HCT116 (cell line): ENCODE measurements around the gene NHERF1. TPM values are rescaled to one million over a fixed set of nuclear protein-coding genes. Genes with fewer than 3 reads are reported as not detected.

ENCODE experiments used
- ATAC-seq: fragments of 200-7000 bp; cut with Tn5 transposase; 2 replicates; pipeline ENCODE4 v1.9.1; 2020; ENCODE audit warnings: mild to moderate bottlenecking, moderate library complexity
- BruUV-seq: library from RNA; stranded (reverse); fragments of 400-500 nt; replicated peaks from 2 replicates; lab custom pipeline; 2021; lab: Mats Ljungman, UMichigan
- CTCF ChIA-PET: fragments of 300-600 bp; sonication (Branson Sonifier 250); formaldehyde crosslinking; loops from one replicate; lab custom pipeline; 2021; ENCODE audit warnings: antibody characterized with exemption; lab: Charles Lee
- POLR2A ChIA-PET: fragments of 300-600, 350-600 bp; sonication (Branson Sonifier 250); formaldehyde crosslinking; loops from one replicate; lab custom pipeline; 2021; ENCODE audit warnings: antibody characterized with exemption; lab: Charles Lee
- RAD21 ChIA-PET, 2 experiments: fragments of 300-600 bp; sonication (Branson Sonifier 250); formaldehyde crosslinking; loops; one replicate each; lab custom pipeline; 2023; ENCODE audit warnings: low total read pairs in 2 of 2; ENCODE audit not compliant: uncharacterized antibody in 2 of 2, unreplicated experiment in 2 of 2, low non-redundant PET in 1 of 2; lab: Charles Lee
- DNase-seq: peaks from one replicate; pipeline ENCODE4 v3.0.0-alpha.2; 2010; ENCODE audit warnings: low read depth, low spot score
- H2AFZ ChIP-seq: fragments of 200-600 bp; shearing (Covaris generic), sonication (generic); 2 replicates; pipeline ENCODE4 v1.6.1; 2017; ENCODE audit warnings: low read depth, mixed run types, mixed read lengths, antibody characterized with exemption, low read length; ENCODE audit not compliant: poor library complexity, severe bottlenecking
- H3K27ac ChIP-seq: 2 replicates; pipeline ENCODE4 v1.5.1; 2012; ENCODE audit warnings: low read depth, low read length
- H3K27me3 ChIP-seq: fragments of 200-600 bp; sonication (generic); 2 replicates; pipeline ENCODE4 v1.6.1; 2016; ENCODE audit warnings: mixed run types, low read length, mixed read lengths; ENCODE audit not compliant: insufficient read depth
- H3K36me3 ChIP-seq, 2 experiments: fragments of 200-500 bp in 1 of 2; fragments of 200-600 bp in 1 of 2; sonication (Bioruptor generic) in 1 of 2; sonication (generic) in 1 of 2; 2 replicates each; pipeline versions ENCODE4 v1.5.1 to v1.6.1; 2014 to 2016; ENCODE audit warnings: low read length in 2 of 2, inconsistent platforms in 1 of 2, mixed read lengths in 1 of 2, mixed run types in 1 of 2; ENCODE audit not compliant: insufficient read depth in 2 of 2, control insufficient read depth in 1 of 2
- H3K4me1 ChIP-seq, 2 experiments: fragments of 200-600 bp in 1 of 2; sonication (generic) in 1 of 2; 2 replicates each; pipeline versions ENCODE4 v1.5.1 to v1.6.1; 2012 to 2017; ENCODE audit warnings: low read length in 2 of 2, inconsistent platforms in 1 of 2, mild to moderate bottlenecking in 1 of 2, mixed read lengths in 1 of 2, mixed run types in 1 of 2, moderate library complexity in 1 of 2; ENCODE audit not compliant: insufficient read depth in 2 of 2, control insufficient read depth in 1 of 2
- H3K4me2 ChIP-seq: fragments of 200-600 bp; sonication (generic); 2 replicates; pipeline ENCODE4 v1.6.1; 2017; ENCODE audit warnings: mixed run types, low read length, mixed read lengths
- H3K4me3 ChIP-seq, 2 experiments: fragments of 200-600 bp in 1 of 2; sonication (generic) in 1 of 2; replicated peaks in 1 of 2; 2 replicates each; pipeline ENCODE4 v1.5.1; 2011 to 2016; ENCODE audit warnings: low read length in 2 of 2, control low read depth in 1 of 2, low read depth in 1 of 2, mild to moderate bottlenecking in 1 of 2, mixed read lengths in 1 of 2, mixed run types in 1 of 2
- H3K79me2 ChIP-seq: fragments of 200-600 bp; sonication (generic); 2 replicates; pipeline ENCODE4 v1.6.1; 2017; ENCODE audit warnings: mild to moderate bottlenecking, mixed run types, low read length, moderate library complexity, mixed read lengths; ENCODE audit not compliant: insufficient read depth
- H3K9ac ChIP-seq: fragments of 200-600 bp; sonication (generic); 2 replicates; pipeline ENCODE4 v1.6.1; 2016; ENCODE audit warnings: low read length, mixed read lengths
- H3K9me2 ChIP-seq: fragments of 200-600 bp; sonication (generic), shearing (Covaris generic); 2 replicates; pipeline ENCODE4 v1.6.1; 2017; ENCODE audit warnings: mixed run types, mild to moderate bottlenecking, moderate library complexity; ENCODE audit not compliant: insufficient read depth
- H3K9me3 ChIP-seq, 2 experiments: fragments of 200-500 bp in 1 of 2; fragments of 200-600 bp in 1 of 2; sonication (Bioruptor generic) in 1 of 2; sonication (generic) in 1 of 2; 2 replicates each; pipeline ENCODE4 v1.6.1; 2014 to 2017; ENCODE audit warnings: low read length in 2 of 2, mixed read lengths in 2 of 2, inconsistent platforms in 1 of 2, low read depth in 1 of 2, mild to moderate bottlenecking in 1 of 2, mixed run types in 1 of 2, moderate library complexity in 1 of 2; ENCODE audit not compliant: control insufficient read depth in 1 of 2, insufficient read depth in 1 of 2
- H4K20me1 ChIP-seq: fragments of 200-600 bp; sonication (generic), shearing (Covaris generic); 2 replicates; pipeline ENCODE4 v1.6.1; 2017; ENCODE audit warnings: mixed run types, mild to moderate bottlenecking, moderate library complexity; ENCODE audit not compliant: insufficient read depth
- CTCF ChIP-seq, 3 experiments: fragments of 200-600 bp in 1 of 3; sonication (generic) in 1 of 3; IDR thresholded peaks in 2 of 3; conservative IDR thresholded peaks in 1 of 3; 2 replicates each; pipeline ENCODE4 v1.5.1; 2012 to 2017; ENCODE audit warnings: low read depth in 2 of 3, low read length in 2 of 3, antibody characterized with exemption in 1 of 3, borderline replicate concordance in 1 of 3, control low read depth in 1 of 3, mild to moderate bottlenecking in 1 of 3, mixed read lengths in 1 of 3, mixed run types in 1 of 3, moderate library complexity in 1 of 3; ENCODE audit not compliant: insufficient read depth in 1 of 3
- EGR1 ChIP-seq: IDR thresholded peaks from 2 replicates; pipeline ENCODE4 v1.6.1; 2012; ENCODE audit warnings: low read depth
- FOSL1 ChIP-seq: IDR thresholded peaks from 2 replicates; pipeline ENCODE4 v1.6.1; 2012; ENCODE audit warnings: low read depth
- JUND ChIP-seq: IDR thresholded peaks from 2 replicates; pipeline ENCODE4 v1.6.1; 2012
- POLR2AphosphoS5 ChIP-seq: IDR thresholded peaks from 2 replicates; pipeline ENCODE4 v1.6.1; 2011; ENCODE audit warnings: mild to moderate bottlenecking, low read depth, low read length, moderate library complexity
- RAD21 ChIP-seq: IDR thresholded peaks from 2 replicates; pipeline ENCODE4 v1.6.1; 2012; ENCODE audit warnings: low read depth, mild to moderate bottlenecking
- REST ChIP-seq: IDR thresholded peaks from 2 replicates; pipeline ENCODE4 v1.6.1; 2012; ENCODE audit warnings: low read depth
- ZFX ChIP-seq: fragments of 450-650 bp; IDR thresholded peaks from 2 replicates; pipeline ENCODE4 v1.6.1; 2017
- intact Hi-C: fragments of 100-400 bp; cut with micrococcal nuclease; formaldehyde crosslinking; loops from 2 replicates; pipeline ENCODE4 v1.10.0; 2022
- total RNA-seq: library from RNA; stranded (reverse); gene quantifications from one replicate; pipeline ENCODE4 v1.2.1, GENCODE V29; 2021; ENCODE audit not compliant: unreplicated experiment

Gene NHERF1
- total RNA-seq, 1 experiment from 2014 or later = 129 TPM

GRCh38 chr17:74768763-74769114 lies 20.3 kb downstream of the NHERF1 start (continued):
- TF ChIP-seq REST (no peak), JUND (no peak)

- H3K27me3 ChIP-seq = no peaks in the 10 kb centered on the region
- peaks cover 19 to 47% of the 10 kb centered on the region in 2 experiments; a peak in 3 of 4 replicates for H3K36me3 ChIP-seq
- no peaks in the 10 kb centered on the region for H3K9me3 ChIP-seq
- no peak overlapping the region for H3K4me3 ChIP-seq
- H3K4me1 ChIP-seq = peaks cover 3 to 20% of the 10 kb centered on the region in 2 experiments; a peak in 2 of 4 replicates
- H3K27ac ChIP-seq = 0 out of 2 replicates have a peak overlapping the region, but pooled peaks have one; percentile 0
- no peaks in the 10 kb centered on the region for H3K9me2 ChIP-seq
- H3K9ac ChIP-seq = no peak overlapping the region
- TF ChIP-seq RAD21 (no peak), CTCF (IDR thresholded peaks at IDR 0.05 in 2 of 3, conservative IDR thresholded peaks at IDR 0.05 in 1 of 3; ENCODE audit: borderline replicate concordance in 1 of 3, insufficient read depth in 1 of 3, low read depth in 2 of 3, low read length in 2 of 3) (no peak), EGR1 (no peak), ZFX (no peak), POLR2AphosphoS5 (peak; percentile 11; the same call in 1 of the 2 replicates), FOSL1 (no peak)
- no peaks in the 10 kb centered on the region for H4K20me1 ChIP-seq
- BruUV-seq = no TSS peak
- POLR2A ChIA-PET = interaction anchor here (0.7 to 2.3 kb wide), 4 partner anchors 9 to 33 kb away, joined by 3 to 7 read pairs (median 3); no protein-coding TSS in a partner anchor
- ATAC-seq (no peak), DNase-seq (no peak)
- CTCF ChIA-PET = interaction anchor here (0.8 to 4.8 kb wide), 4 partner anchors 10 to 112 kb away, joined by 3 to 55 read pairs (median 6); partner anchors contain the start of gene RAB37
- no peak overlapping the region for H2AFZ ChIP-seq
- H3K79me2 ChIP-seq = peaks cover 24% of the 10 kb centered on the region
- no peak overlapping the region for H3K4me2 ChIP-seq
- intact Hi-C loops = no loop called here
- RAD21 ChIA-PET = interaction anchor here in 1 of 2 experiments (1.1 kb wide), 1 partner anchor 11 kb away, joined by 3 read pairs; no protein-coding TSS in a partner anchor
Measured at GRCh38 chr17:74769266-74769855, 20.9 kb downstream of the NHERF1 start.
